IMR-90 (cell line): ENCODE measurements around the gene PPP3CA.

Experiments used
- BHLHE40 ChIP-seq: fragments of 150-350 bp; IDR thresholded peaks from 2 replicates; pipeline ENCODE4 v1.6.1; 2016; ENCODE audit warnings: mild to moderate bottlenecking, low read depth, low read length
- CEBPB ChIP-seq: IDR thresholded peaks from 2 replicates; pipeline ENCODE4 v1.6.1; 2012; ENCODE audit warnings: low read depth, low read length, improper control_type of control experiment
- CHD1 ChIP-seq: IDR thresholded peaks from 2 replicates; pipeline ENCODE4 v1.6.1; 2012; ENCODE audit warnings: low read depth, low read length, improper control_type of control experiment
- CTCF ChIP-seq: conservative IDR thresholded peaks from 2 replicates; pipeline ENCODE4 v1.5.1; 2012; ENCODE audit warnings: mild to moderate bottlenecking, low read depth, low read length, improper control_type of control experiment
- MAZ ChIP-seq: IDR thresholded peaks from 2 replicates; pipeline ENCODE4 v1.6.1; 2012; ENCODE audit warnings: low read depth, mild to moderate bottlenecking, low read length, improper control_type of control experiment, moderate library complexity, borderline replicate concordance
- MXI1 ChIP-seq: IDR thresholded peaks from 2 replicates; pipeline ENCODE4 v1.6.1; 2012; ENCODE audit warnings: low read depth, mild to moderate bottlenecking, low read length, moderate library complexity, borderline replicate concordance
- NFE2L2 ChIP-seq: fragments of 150-350 bp; IDR thresholded peaks from 2 replicates; pipeline ENCODE4 v1.6.1; 2016; ENCODE audit warnings: low read depth, mild to moderate bottlenecking, low read length
- POLR2A ChIP-seq: IDR thresholded peaks from 2 replicates; pipeline ENCODE4 v1.6.1; 2012; ENCODE audit warnings: mild to moderate bottlenecking, low read depth, low read length
- RAD21 ChIP-seq: IDR thresholded peaks from 2 replicates; pipeline ENCODE4 v1.6.1; 2012; ENCODE audit warnings: low read length, improper control_type of control experiment
- RCOR1 ChIP-seq: IDR thresholded peaks from 2 replicates; pipeline ENCODE4 v1.6.1; 2012; ENCODE audit warnings: mild to moderate bottlenecking, low read length, improper control_type of control experiment; ENCODE audit not compliant: insufficient replicate concordance
- SMC3 ChIP-seq: fragments of 150-350 bp; IDR thresholded peaks from 2 replicates; pipeline ENCODE4 v1.6.1; 2016; ENCODE audit warnings: low read depth, mild to moderate bottlenecking, antibody characterized with exemption, low read length, moderate library complexity
- USF2 ChIP-seq: fragments of 150-350 bp; IDR thresholded peaks from 2 replicates; pipeline ENCODE4 v1.6.1; 2017; ENCODE audit warnings: mild to moderate bottlenecking, antibody characterized with exemption, low read length, low read depth

GRCh38 chr4:101210331-101210730 is 137.0 kb downstream of the PPP3CA start:
- TF ChIP-seq MAZ (no peak), CTCF (no peak), RCOR1 (no peak), POLR2A (no peak), CEBPB (no peak), USF2 (no peak), BHLHE40 (no peak), MXI1 (no peak), CHD1 (no peak), RAD21 (no peak), SMC3 (no peak), NFE2L2 (no peak)
